ENCODE results near the gene FIGLA. TPM values are rescaled to one million over a fixed set of nuclear protein-coding genes. Genes with fewer than 3 reads are reported as not detected.

FIGLA gene
- total RNA-seq, 2 donors from 2014 or later: not detected

GRCh38 chr2:70759446-70759845, 31.0 kb downstream of the FIGLA start:
- no peaks in the 10 kb centered on the region for H3K27me3 ChIP-seq
- no peaks in the 10 kb centered on the region for H3K9me3 ChIP-seq
- no peak for DNase-seq (ENCODE audit: low spot score)
- no peaks in the 10 kb centered on the region for H3K4me1 ChIP-seq
- TF ChIP-seq CTCF (IDR thresholded peaks at IDR 0.05): no peak
- H3K27ac ChIP-seq: no peak overlapping the region
- no peak overlapping the region for H3K4me3 ChIP-seq
- H3K36me3 ChIP-seq: no peaks in the 10 kb centered on the region

DNA sequence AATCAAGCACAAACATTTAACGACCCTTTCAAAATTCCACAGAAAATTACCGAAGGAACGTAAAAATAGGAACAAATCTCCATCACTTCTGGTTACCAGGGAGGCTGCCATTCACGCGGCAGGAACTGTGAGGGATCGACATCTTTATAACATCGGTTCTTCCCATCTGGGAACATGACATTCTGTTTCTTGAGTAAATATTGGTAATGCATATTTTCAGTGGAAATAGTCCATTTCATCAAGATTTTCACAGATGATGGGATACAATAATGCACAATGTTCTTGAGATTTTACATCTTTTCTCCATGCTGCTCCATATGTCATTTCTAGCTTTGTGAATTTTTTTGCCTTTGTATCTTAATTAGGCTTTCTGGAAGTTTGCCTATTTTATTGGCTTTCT, 32.5 kb downstream of the FIGLA start:
- Histone ChIP-seq H3K36me3 (no peaks in the 10 kb centered on the region), H3K27ac (no peak overlapping the region), H3K4me3 (no peak overlapping the region), H3K27me3 (no peaks in the 10 kb centered on the region), H3K4me1 (no peaks in the 10 kb centered on the region), H3K9me3 (no peaks in the 10 kb centered on the region)
- DNase-seq (ENCODE audit: low spot score): no peak
- TF ChIP-seq CTCF (IDR thresholded peaks at IDR 0.05): no peak

DNA sequence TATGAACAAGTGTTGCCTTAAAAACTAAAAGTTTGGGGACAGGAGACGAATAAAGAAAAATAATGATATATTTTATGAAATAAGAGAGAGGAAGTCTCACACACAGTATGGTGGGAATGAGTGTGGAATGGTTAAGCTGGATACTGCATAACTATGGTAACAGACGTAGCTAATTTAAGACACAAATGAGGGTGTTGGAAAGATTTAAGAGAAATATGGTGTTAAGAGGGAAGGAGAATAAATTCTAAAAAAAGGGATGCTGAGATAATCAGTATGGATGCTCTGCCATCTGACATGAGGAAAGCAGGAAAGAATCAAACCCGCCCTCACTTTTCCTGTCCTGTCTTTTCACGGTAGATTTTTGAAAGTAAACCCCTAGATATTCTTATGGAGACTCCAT, 33.1 kb downstream of the FIGLA start:
- H3K4me3 ChIP-seq: no peak overlapping the region
- TF ChIP-seq CTCF (IDR thresholded peaks at IDR 0.05): no peak
- H3K36me3 ChIP-seq: no peaks in the 10 kb centered on the region
- no peaks in the 10 kb centered on the region for H3K4me1 ChIP-seq
- no peaks in the 10 kb centered on the region for H3K27me3 ChIP-seq
- H3K27ac ChIP-seq: no peak overlapping the region
- no peaks in the 10 kb centered on the region for H3K9me3 ChIP-seq
- DNase-seq (ENCODE audit: low spot score): no peak

DNA sequence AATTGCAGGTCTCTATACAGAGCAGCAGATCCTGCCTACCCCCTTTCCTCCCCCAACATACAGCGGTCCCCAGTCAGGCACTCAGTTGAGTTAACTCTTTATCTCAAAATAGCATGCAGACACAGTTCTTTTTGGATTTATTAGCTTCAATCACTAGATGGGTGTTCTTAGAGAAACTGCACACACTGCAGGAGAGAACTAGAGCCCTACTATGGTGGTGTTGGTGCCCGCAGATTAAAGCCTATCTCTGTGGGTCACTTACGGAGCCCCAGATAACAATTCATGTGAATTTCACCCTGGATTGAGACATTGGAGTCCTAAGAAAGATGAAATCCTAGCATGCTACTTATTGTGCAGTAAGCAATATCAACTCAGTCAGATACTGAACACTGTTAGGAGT, 34.3 kb downstream of the FIGLA start:
- TF ChIP-seq CTCF (IDR thresholded peaks at IDR 0.05): no peak
- no peak overlapping the region for H3K27ac ChIP-seq
- no peak overlapping the region for H3K4me3 ChIP-seq
- no peaks in the 10 kb centered on the region for H3K9me3 ChIP-seq
- no peaks in the 10 kb centered on the region for H3K27me3 ChIP-seq
- no peak for DNase-seq (ENCODE audit: low spot score)
- H3K4me1 ChIP-seq: no peaks in the 10 kb centered on the region
- no peaks in the 10 kb centered on the region for H3K36me3 ChIP-seq

- DNase-seq (ENCODE audit: low spot score): no peak
- Histone ChIP-seq H3K4me1 (no peaks in the 10 kb centered on the region), H3K36me3 (no peaks in the 10 kb centered on the region), H3K27me3 (no peaks in the 10 kb centered on the region), H3K9me3 (no peaks in the 10 kb centered on the region), H3K27ac (no peak overlapping the region), H3K4me3 (no peak overlapping the region)
- no peak for TF ChIP-seq CTCF (IDR thresholded peaks at IDR 0.05)
These were observed 36.5 kb downstream of the FIGLA start for GRCh38 chr2:70753902-70754301.

- no peak for DNase-seq (ENCODE audit: low spot score)
- Histone ChIP-seq H3K4me1 (no peaks in the 10 kb centered on the region), H3K9me3 (no peaks in the 10 kb centered on the region), H3K4me3 (no peak overlapping the region), H3K27ac (no peak overlapping the region), H3K36me3 (no peaks in the 10 kb centered on the region), H3K27me3 (no peaks in the 10 kb centered on the region)
- no peak for TF ChIP-seq CTCF (IDR thresholded peaks at IDR 0.05)
These were observed 37.4 kb downstream of the FIGLA start for GRCh38 chr2:70753031-70753430.
